ENCODE data around the gene GBE1. TPM values are rescaled to one million over a fixed set of nuclear protein-coding genes. Genes with fewer than 3 reads are reported as not detected.

Gene GBE1
- total RNA-seq, 2 experiments from 2014 or later, result 3.7 to 4.4 TPM

DNA sequence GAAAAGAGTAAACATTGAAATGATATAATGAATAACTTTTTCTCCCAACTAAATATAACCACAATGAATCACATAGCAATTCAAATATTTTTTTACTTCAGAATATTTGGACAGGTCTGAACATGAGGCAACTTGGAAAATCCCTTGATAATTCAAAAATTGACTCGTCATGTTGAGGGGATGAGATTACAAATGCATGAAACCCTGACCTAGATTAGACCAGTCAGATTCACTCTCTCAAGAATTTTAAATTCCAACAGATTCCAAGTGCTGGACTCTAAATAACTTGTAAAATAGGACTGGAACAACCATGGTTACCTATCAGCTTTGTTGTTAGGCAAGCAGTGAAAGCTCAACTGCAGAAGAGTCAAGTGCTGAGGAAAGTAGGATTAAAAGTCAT lies 317.5 kb downstream of the GBE1 start:
- DNase-seq (no peak), ATAC-seq (ENCODE audit: poor library complexity) (no peak)
- no peaks in the 10 kb centered on the region for H3K4me1 Mint-ChIP-seq (ENCODE audit: low read depth)
- intact Hi-C loops (cut with DNase I, micrococcal nuclease), result no loop called here
- no peak overlapping the region for H3K4me3 Mint-ChIP-seq
- H3K4me3 ChIP-seq (ENCODE audit: low read length), result no peak overlapping the region
- no peak overlapping the region for H3K27ac ChIP-seq (ENCODE audit: low read depth in 1 of 2, low read length in 2 of 2)
- no peaks in the 10 kb centered on the region for H3K4me1 ChIP-seq (ENCODE audit: insufficient read depth, low read length)
- H3K27me3 Mint-ChIP-seq, result no peaks in the 10 kb centered on the region
- no peak overlapping the region for H3K27ac Mint-ChIP-seq
- H3K9me3 Mint-ChIP-seq, result no peaks in the 10 kb centered on the region
- no peaks in the 10 kb centered on the region for H3K36me3 ChIP-seq (ENCODE audit: insufficient read depth, low read length)
- no peaks in the 10 kb centered on the region for H3K27me3 ChIP-seq (ENCODE audit: control insufficient read depth in 1 of 2, insufficient read depth in 2 of 2, low read length in 2 of 2)
- CTCF ChIA-PET, result no interaction called here
- TF ChIP-seq, protein P1, sequence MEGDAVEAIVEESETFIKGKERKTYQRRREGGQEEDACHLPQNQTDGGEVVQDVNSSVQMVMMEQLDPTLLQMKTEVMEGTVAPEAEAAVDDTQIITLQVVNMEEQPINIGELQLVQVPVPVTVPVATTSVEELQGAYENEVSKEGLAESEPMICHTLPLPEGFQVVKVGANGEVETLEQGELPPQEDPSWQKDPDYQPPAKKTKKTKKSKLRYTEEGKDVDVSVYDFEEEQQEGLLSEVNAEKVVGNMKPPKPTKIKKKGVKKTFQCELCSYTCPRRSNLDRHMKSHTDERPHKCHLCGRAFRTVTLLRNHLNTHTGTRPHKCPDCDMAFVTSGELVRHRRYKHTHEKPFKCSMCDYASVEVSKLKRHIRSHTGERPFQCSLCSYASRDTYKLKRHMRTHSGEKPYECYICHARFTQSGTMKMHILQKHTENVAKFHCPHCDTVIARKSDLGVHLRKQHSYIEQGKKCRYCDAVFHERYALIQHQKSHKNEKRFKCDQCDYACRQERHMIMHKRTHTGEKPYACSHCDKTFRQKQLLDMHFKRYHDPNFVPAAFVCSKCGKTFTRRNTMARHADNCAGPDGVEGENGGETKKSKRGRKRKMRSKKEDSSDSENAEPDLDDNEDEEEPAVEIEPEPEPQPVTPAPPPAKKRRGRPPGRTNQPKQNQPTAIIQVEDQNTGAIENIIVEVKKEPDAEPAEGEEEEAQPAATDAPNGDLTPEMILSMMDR (IDR thresholded peaks at IDR 0.05), result no peak
- H3K9me3 ChIP-seq (ENCODE audit: control insufficient read depth in 1 of 2, insufficient read depth in 1 of 2, low read length in 2 of 2), result peaks cover 0 to 4% of the 10 kb centered on the region in 2 experiments
- no peaks in the 10 kb centered on the region for H3K36me3 Mint-ChIP-seq (ENCODE audit: low read depth)
- POLR2A ChIA-PET, result no interaction called here

DNA sequence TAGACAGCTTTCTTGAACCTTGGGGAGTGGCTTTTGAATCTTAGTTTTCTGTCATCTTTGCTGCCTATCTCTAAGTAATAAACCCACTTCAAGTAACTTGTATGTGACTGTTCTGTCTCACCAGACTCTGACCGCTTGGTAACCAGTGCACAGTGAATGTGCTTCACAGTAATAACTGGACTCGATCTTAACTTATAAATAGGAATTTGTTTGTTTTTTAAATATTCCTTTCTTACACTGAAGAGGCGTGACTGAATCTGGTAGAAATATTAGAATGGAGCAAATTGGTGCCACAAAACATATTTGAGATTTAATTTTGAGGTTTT lies 318.0 kb downstream of the GBE1 start:
- Mint-ChIP-seq H3K4me3 (no peak overlapping the region), H3K9me3 (no peaks in the 10 kb centered on the region), H3K4me1 (ENCODE audit: low read depth) (no peaks in the 10 kb centered on the region), H3K36me3 (ENCODE audit: low read depth) (no peaks in the 10 kb centered on the region), H3K27ac (no peak overlapping the region), H3K27me3 (no peaks in the 10 kb centered on the region)
- POLR2A ChIA-PET, result no interaction called here
- Histone ChIP-seq H3K36me3 (ENCODE audit: insufficient read depth, low read length) (no peaks in the 10 kb centered on the region), H3K4me1 (ENCODE audit: insufficient read depth, low read length) (no peaks in the 10 kb centered on the region), H3K9me3 (ENCODE audit: control insufficient read depth in 1 of 2, insufficient read depth in 1 of 2, low read length in 2 of 2) (peaks cover 0 to 4% of the 10 kb centered on the region in 2 experiments), H3K4me3 (ENCODE audit: low read length) (no peak overlapping the region), H3K27me3 (ENCODE audit: control insufficient read depth in 1 of 2, insufficient read depth in 2 of 2, low read length in 2 of 2) (no peaks in the 10 kb centered on the region), H3K27ac (ENCODE audit: low read depth in 1 of 2, low read length in 2 of 2) (no peak overlapping the region)
- TF ChIP-seq, protein P1 (IDR thresholded peaks at IDR 0.05), result no peak
- DNase-seq (no peak), ATAC-seq (ENCODE audit: poor library complexity) (no peak)
- intact Hi-C loops (cut with DNase I, micrococcal nuclease), result no loop called here
- CTCF ChIA-PET, result no interaction called here

DNA sequence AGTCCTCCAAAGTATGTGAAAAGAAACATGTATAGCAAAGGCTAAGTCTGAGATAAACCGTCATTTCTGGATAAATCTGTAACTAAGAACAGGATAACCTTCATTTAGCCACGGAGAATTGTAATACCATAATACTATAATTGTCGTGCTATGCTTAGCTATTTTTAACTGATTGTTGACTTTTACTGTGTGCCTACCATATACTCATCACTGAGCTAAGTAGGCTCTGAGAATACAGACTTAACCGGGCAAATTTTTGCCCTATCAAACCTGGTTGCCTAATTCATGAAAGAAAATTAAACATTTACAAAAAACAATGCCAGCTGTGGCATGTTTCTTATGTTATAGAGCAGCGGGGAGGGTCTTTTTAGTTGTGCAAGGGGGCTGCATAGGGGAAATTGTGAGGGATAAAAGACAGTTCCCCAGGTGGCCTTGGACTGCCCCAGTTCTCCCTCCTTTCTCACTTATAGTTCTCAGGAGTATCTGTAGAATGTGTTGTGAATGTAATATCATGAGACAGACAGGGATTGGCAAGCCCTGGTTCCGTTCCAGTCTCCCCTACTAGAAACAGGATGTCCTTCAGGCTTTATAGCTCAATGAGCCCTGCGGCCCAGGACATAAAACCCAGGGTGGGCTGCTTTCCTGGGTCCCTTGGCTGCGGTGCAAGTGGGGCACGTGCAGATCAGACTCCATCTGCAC lies 318.5 kb downstream of the GBE1 start:
- Mint-ChIP-seq H3K36me3 (ENCODE audit: low read depth) (no peaks in the 10 kb centered on the region), H3K9me3 (no peaks in the 10 kb centered on the region), H3K27ac (no peak overlapping the region), H3K4me3 (no peak overlapping the region), H3K4me1 (ENCODE audit: low read depth) (no peaks in the 10 kb centered on the region), H3K27me3 (no peaks in the 10 kb centered on the region)
- ChIA-PET POLR2A (no interaction called here), CTCF (no interaction called here)
- H3K9me3 ChIP-seq (ENCODE audit: control insufficient read depth in 1 of 2, insufficient read depth in 1 of 2, low read length in 2 of 2), result peaks cover 0 to 4% of the 10 kb centered on the region in 2 experiments
- no peaks in the 10 kb centered on the region for H3K27me3 ChIP-seq (ENCODE audit: control insufficient read depth in 1 of 2, insufficient read depth in 2 of 2, low read length in 2 of 2)
- H3K4me1 ChIP-seq (ENCODE audit: insufficient read depth, low read length), result no peaks in the 10 kb centered on the region
- H3K27ac ChIP-seq (ENCODE audit: low read depth in 1 of 2, low read length in 2 of 2), result no peak overlapping the region
- TF ChIP-seq, protein P1 (IDR thresholded peaks at IDR 0.05), result no peak
- no peak overlapping the region for H3K4me3 ChIP-seq (ENCODE audit: low read length)
- DNase-seq (no peak), ATAC-seq (ENCODE audit: poor library complexity) (no peak)
- H3K36me3 ChIP-seq (ENCODE audit: insufficient read depth, low read length), result no peaks in the 10 kb centered on the region
- intact Hi-C loops (cut with DNase I, micrococcal nuclease), result no loop called here
